HepG2 (cell line): Measurements from ENCODE around the gene TAC3. TPM values are rescaled to one million over a fixed set of nuclear protein-coding genes. Genes with fewer than 3 reads are reported as not detected.
A peak's percentile ranks its signal among the peaks of the same experiment; 100 is the strongest.
"Not testable (repeated sequence)": the region's sequence is repeated elsewhere in the genome, so short reads cannot be mapped to it uniquely, and the experiment has no call there.

Experiments used
- ATAC-seq: fragments of 200-7000 bp; cut with Tn5 transposase; 3 replicates; pipeline ENCODE4 v1.9.1; 2020; ENCODE audit warnings: mild to moderate bottlenecking, moderate library complexity
- BruUV-seq: library from RNA; stranded (reverse); fragments of 400-500 nt; replicated peaks from 2 replicates; lab custom pipeline; 2021; lab: Mats Ljungman, UMichigan
- CTCF ChIA-PET: fragments of 300-600 bp; formaldehyde crosslinking; extraction: SDS; loops from one replicate; lab custom pipeline; 2021; ENCODE audit warnings: low total read pairs, inconsistent platforms, low intra/inter-chr PET ratio; lab: Yijun Ruan, JAX
- POLR2A ChIA-PET: fragments of 350-600 bp; sonication (Branson Sonifier 250); formaldehyde crosslinking; loops from one replicate; lab custom pipeline; 2020; ENCODE audit warnings: antibody characterized with exemption, inconsistent platforms; lab: Yijun Ruan, JAX
- DNase-seq: peaks from one replicate; pipeline ENCODE4 v3.0.0-alpha.2; 2015; ENCODE audit warnings: low spot score
- FAIRE-seq: peaks from 3 replicates; lab custom pipeline; 2011; peaks lifted over from hg19 to GRCh38; lab: Jason Lieb, UNC
- H2AFZ ChIP-seq: one replicate; pipeline ENCODE4 v1.6.1; 2011; ENCODE audit warnings: low read length, inconsistent platforms
- H3K27ac ChIP-seq: fragments of 300-600 bp; 3 replicates; pipeline ENCODE4 v1.8.0; 2011; ENCODE audit warnings: mixed run types, mild to moderate bottlenecking, mixed read lengths, low read length, inconsistent platforms; ENCODE audit not compliant: insufficient read depth; ENCODE audit errors: extremely low read length
- H3K27me3 ChIP-seq, 2 experiments: fragments of 200-600 bp in 1 of 2; 2 replicates in 1 of 2; 3 replicates in 1 of 2; pipeline versions ENCODE4 v1.6.0 to v1.8.0; 2011; ENCODE audit warnings: low read length in 2 of 2, mild to moderate bottlenecking in 2 of 2, moderate library complexity in 2 of 2, inconsistent platforms in 1 of 2; ENCODE audit not compliant: insufficient read depth in 2 of 2, control insufficient read depth in 1 of 2
- H3K36me3 ChIP-seq, 2 experiments: fragments of 200-600 bp in 1 of 2; replicated peaks in 1 of 2; 2 replicates in 1 of 2; 3 replicates in 1 of 2; pipeline versions ENCODE4 v1.5.1 to v1.8.0; 2011; ENCODE audit warnings: low read length in 2 of 2, inconsistent platforms in 1 of 2; ENCODE audit not compliant: insufficient read depth in 2 of 2, control insufficient read depth in 1 of 2
- H3K4me1 ChIP-seq: 2 replicates; pipeline ENCODE4 v1.5.1; 2012; ENCODE audit warnings: low read length, inconsistent platforms; ENCODE audit not compliant: insufficient read depth
- H3K4me2 ChIP-seq: 2 replicates; pipeline ENCODE4 v1.6.0; 2011; ENCODE audit warnings: low read depth, low read length, inconsistent platforms
- H3K4me3 ChIP-seq, 3 experiments: fragments of 200-600 bp in 1 of 3; sonication (generic), shearing (Covaris generic) in 1 of 3; replicated peaks in 1 of 3; 2 replicates each; pipeline ENCODE4 v1.5.1; 2011 to 2016; ENCODE audit warnings: low read length in 3 of 3, inconsistent platforms in 2 of 3, low read depth in 2 of 3, mild to moderate bottlenecking in 2 of 3, control low read depth in 1 of 3, mixed read lengths in 1 of 3; ENCODE audit not compliant: insufficient read depth in 1 of 3
- H3K79me2 ChIP-seq: one replicate; pipeline ENCODE4 v1.6.1; 2011; ENCODE audit warnings: low read length, inconsistent platforms; ENCODE audit not compliant: insufficient read depth
- H3K9ac ChIP-seq: 2 replicates; pipeline ENCODE4 v1.6.0; 2011; ENCODE audit warnings: mild to moderate bottlenecking, low read depth, low read length, inconsistent platforms; ENCODE audit not compliant: insufficient read depth
- H3K9me3 ChIP-seq: 2 replicates; pipeline ENCODE4 v1.5.1; 2012; ENCODE audit warnings: mild to moderate bottlenecking, low read length
- H4K20me1 ChIP-seq: 2 replicates; pipeline ENCODE4 v1.6.0; 2011; ENCODE audit warnings: inconsistent platforms, mild to moderate bottlenecking, low read length, moderate library complexity; ENCODE audit not compliant: insufficient read depth
- CREB1 ChIP-seq, 2 experiments: fragments of 450-650 bp in 1 of 2; IDR thresholded peaks; 2 replicates each; pipeline ENCODE4 v1.6.1; 2016 to 2017; ENCODE audit warnings: control low read depth in 1 of 2, mild to moderate bottlenecking in 1 of 2, missing compliant biosample characterization in 1 of 2, missing genetic modification characterization in 1 of 2
- FOSL2 ChIP-seq: sonication (generic); formaldehyde crosslinking; IDR thresholded peaks from 2 replicates; pipeline ENCODE4 v1.4.0; 2020; ENCODE audit warnings: missing genetic modification reagents
- JUND ChIP-seq: sonication (generic); formaldehyde crosslinking; IDR thresholded peaks from 2 replicates; pipeline ENCODE4 v1.8.0; 2022; ENCODE audit warnings: mild to moderate bottlenecking, missing genetic modification reagents
- NAIF1 ChIP-seq: sonication (generic); formaldehyde crosslinking; IDR thresholded peaks from 2 replicates; pipeline ENCODE4 v1.5.0; 2020; ENCODE audit warnings: mild to moderate bottlenecking, missing genetic modification reagents, borderline replicate concordance
- TEAD3 ChIP-seq: optimal IDR thresholded peaks from 2 replicates; pipeline ENCODE3; 2016; ENCODE audit warnings: borderline replicate concordance
- ZNF205 ChIP-seq: IDR thresholded peaks from 2 replicates; pipeline ENCODE4 v1.6.1; 2018; ENCODE audit warnings: missing biosample characterization, missing genetic modification reagents
- ZNF282 ChIP-seq: fragments of 450-650 bp; IDR thresholded peaks from 2 replicates; pipeline ENCODE4 v1.6.1; 2018; ENCODE audit not compliant: partially characterized antibody
- ZSCAN29 ChIP-seq: sonication (generic); formaldehyde crosslinking; conservative IDR thresholded peaks from 2 replicates; pipeline ENCODE4 v1.4.0; 2020; ENCODE audit warnings: mild to moderate bottlenecking, missing genetic modification reagents
- WGBS: methylation state at CpG from one replicate; pipeline ENCODE4 v1.1.6; 2017; ENCODE audit warnings: low lambda C conversion rate; 5-methylcytosine and 5-hydroxymethylcytosine counted together
- in situ Hi-C: cut with HindIII; loops from 2 replicates; pipeline ENCODE4 v1.10.0; 2017; ENCODE audit warnings: low pct_unique_long_range_greater_than_20kb; ENCODE audit not compliant: extremely low pct_ligation_motif_present
- intact Hi-C: fragments of 100-400 bp; cut with micrococcal nuclease; formaldehyde crosslinking; loops from one replicate; pipeline ENCODE4 v1.10.0; 2022; ENCODE audit not compliant: unreplicated experiment
- polyA plus RNA-seq, 8 experiments: library from polyadenylated mRNA; depleted of rRNA in 3 of 8; stranded (reverse) in 7 of 8; unstranded in 1 of 8; fragments of >200 nt; fragmentation: Illumina TruSeq in 4 of 8; extraction: Trizol in 4 of 8; gene quantifications; 2 replicates each; pipeline versions ENCODE4 v1.2.1 to v1.2.3, GENCODE V29; 2011 to 2016; ENCODE audit warnings: low read depth in 4 of 8, missing spikeins in 1 of 8, mixed read lengths in 1 of 8; ENCODE audit not compliant: insufficient read depth in 1 of 8
- total RNA-seq, 5 experiments: library from RNA; depleted of rRNA; stranded (reverse); fragments of >200 nt; fragmentation: Illumina TruSeq; extraction: Trizol; gene quantifications; 2 replicates each; pipeline ENCODE4 v1.2.3, GENCODE V29; 2016; ENCODE audit warnings: low read depth in 1 of 5
- TF ChIP-seq, protein P1 (sequence below): sonication (generic); formaldehyde crosslinking; IDR thresholded peaks from 2 replicates; pipeline ENCODE4 v1.4.0; 2020; ENCODE audit warnings: mild to moderate bottlenecking, missing genetic modification reagents, borderline replicate concordance

TAC3 gene
- total and polyA plus RNA-seq, 2 of the 13 experiments (the other 11 are each of a cell fraction or from before 2014, with no cell fraction given) = 0.13 to 0.15 TPM

DNA sequence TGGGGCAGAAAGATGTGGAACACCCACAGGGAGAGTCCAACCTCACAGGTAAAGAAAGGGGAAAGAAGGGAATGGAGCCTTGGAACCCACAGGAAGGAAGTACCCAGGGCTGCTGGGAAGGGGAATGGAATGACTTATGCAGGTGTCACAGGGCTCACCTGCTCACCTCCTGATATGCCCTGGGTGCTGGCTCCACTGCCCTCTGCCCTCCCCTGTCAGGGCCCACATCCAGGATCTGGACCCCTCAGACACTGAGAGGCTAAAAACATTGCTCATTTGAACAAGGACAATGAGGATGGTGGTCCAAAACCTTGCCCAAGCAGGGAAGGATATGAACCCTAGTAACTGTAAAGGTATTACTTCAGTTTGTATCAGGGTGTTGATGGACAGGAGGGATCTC lies 29.3 kb downstream of the TAC3 start (continued):
- TF ChIP-seq, protein P1, sequence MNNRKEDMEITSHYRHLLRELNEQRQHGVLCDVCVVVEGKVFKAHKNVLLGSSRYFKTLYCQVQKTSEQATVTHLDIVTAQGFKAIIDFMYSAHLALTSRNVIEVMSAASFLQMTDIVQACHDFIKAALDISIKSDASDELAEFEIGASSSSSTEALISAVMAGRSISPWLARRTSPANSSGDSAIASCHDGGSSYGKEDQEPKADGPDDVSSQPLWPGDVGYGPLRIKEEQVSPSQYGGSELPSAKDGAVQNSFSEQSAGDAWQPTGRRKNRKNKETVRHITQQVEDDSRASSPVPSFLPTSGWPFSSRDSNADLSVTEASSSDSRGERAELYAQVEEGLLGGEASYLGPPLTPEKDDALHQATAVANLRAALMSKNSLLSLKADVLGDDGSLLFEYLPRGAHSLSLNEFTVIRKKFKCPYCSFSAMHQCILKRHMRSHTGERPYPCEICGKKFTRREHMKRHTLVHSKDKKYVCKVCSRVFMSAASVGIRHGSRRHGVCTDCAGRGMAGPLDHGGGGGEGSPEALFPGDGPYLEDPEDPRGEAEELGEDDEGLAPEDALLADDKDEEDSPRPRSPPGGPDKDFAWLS = no peak
- TF ChIP-seq ZSCAN29 (no peak), NAIF1 (CRISPR knock-in tag) (no peak), ZNF282 (no peak)
- TF ChIP-seq, all 625 proteins: peak for 0

DNA sequence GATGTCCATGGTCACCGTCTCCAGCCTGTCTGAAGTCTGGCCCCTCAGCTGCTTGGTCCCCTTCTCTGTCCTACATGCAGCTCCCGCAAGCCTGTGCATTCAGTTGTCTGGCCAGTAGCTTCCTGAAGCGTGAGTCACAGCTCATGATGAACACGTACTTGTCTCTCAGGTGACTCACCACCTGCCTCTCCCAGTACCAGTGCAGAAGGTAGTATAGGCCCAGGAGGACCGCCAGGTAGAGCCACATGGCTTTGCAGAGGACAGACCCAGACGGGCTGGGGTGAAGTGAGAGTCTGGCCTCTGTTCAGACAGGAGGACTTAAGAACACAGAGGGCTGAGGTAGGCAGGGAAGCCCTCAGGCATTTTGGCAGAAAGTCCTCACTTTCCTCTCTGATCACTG lies 30.6 kb downstream of the TAC3 start:
- POLR2A ChIA-PET = interaction anchor here (0.8 kb wide), 1 partner anchor 226 kb away, joined by 4 read pairs; no protein-coding TSS in a partner anchor
- not testable (repeated sequence) for H4K20me1 ChIP-seq; H3K4me3 ChIP-seq; H3K4me1 ChIP-seq; H3K27me3 ChIP-seq; H3K79me2 ChIP-seq; H3K9ac ChIP-seq; H3K36me3 ChIP-seq; H3K27ac ChIP-seq; H2AFZ ChIP-seq; BruUV-seq; H3K4me2 ChIP-seq; H3K9me3 ChIP-seq; TF ChIP-seq CREB1 (CRISPR knock-in tag; IDR thresholded peaks at IDR 0.05)
- TF ChIP-seq JUND (CRISPR knock-in tag) (0 out of 2 replicates have a peak, but pooled peaks have one; percentile 33), FOSL2 (CRISPR knock-in tag) (peak; percentile 92), TEAD3 (CRISPR knock-in tag) (peak; percentile 43), ZNF205 (CRISPR knock-in tag) (peak; percentile 77; the same call in 1 of the 2 replicates), CREB1 (IDR thresholded peaks at IDR 0.05) (peak; percentile 59)
- FAIRE-seq (peak; percentile 18), ATAC-seq (peak; percentile 82), DNase-seq (peak; percentile 49)
- in situ Hi-C loops (loop anchor here (5.0 kb wide), 3 partner anchors 38 to 228 kb away; no protein-coding TSS in a partner anchor), intact Hi-C loops (loop anchor here (5.0 kb wide), 1 partner anchor 223 kb away; the partner anchor contains the start of gene HSD17B6)
- WGBS = 0% methylated on average over 3 of the region's 6 CpGs
- CTCF ChIA-PET = interaction anchor here (3.5 kb wide), 1 partner anchor 146 kb away, joined by 37 read pairs; no protein-coding TSS in a partner anchor
